SKM-1 treated with dmso at 0.1 percent for 144 hours (cell line): ENCODE data around the gene RGS6.

Experiments used
- DNase-seq: peaks from one replicate; lab custom pipeline; 2025; ENCODE audit not compliant: unreplicated experiment; lab: John Stamatoyannopoulos, UW

RGS6 gene

DNA sequence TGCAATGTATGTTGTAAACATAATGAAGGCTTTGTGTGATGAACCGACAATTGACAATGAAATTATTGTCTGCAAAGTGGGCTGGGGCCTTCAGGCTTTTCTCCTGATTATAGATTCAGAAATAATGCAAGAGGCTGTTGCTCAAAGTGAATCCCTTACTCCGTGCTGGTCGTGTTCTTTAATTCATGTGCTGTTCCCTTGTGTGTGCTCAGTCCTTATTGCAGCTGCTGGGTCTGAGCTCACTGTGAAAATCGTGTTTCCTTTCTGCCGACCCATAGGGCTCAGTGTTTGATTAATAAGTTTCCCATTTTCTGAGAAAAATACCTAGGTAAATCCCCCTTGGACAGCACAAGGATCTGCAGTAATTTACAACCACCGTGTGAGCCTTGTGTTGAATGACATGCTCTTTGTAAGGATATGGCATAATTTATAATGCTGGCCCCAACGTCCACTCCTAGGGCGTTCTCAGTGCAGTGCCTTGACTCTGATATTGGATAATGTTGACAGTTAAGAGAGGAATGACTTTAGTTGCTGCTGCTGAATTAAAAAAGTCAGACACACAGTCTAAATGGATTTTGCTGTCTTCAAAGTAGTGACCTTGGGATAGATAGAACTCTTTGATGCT is 81.6 kb downstream of the RGS6 start:
- DNase-seq: no peak

DNA sequence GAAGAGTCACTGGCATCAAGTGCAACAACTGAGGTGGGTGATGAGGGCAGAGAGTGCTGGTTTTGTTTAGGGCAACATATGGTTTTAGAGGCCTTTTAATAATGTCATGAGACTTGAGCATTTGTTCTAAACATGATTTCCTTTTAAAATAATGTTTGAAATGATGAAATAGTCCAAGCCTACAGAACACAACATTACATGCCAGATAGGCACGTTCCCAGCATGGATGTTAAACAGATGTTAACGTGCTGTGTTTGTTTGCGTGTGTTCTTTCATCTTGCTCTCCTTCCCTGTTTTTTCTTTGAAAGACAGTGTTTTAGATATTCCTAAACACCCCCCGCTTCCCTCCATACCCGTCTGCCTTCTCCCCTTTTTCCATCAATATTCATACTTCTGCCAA is 82.3 kb downstream of the RGS6 start:
- DNase-seq: no peak

DNA sequence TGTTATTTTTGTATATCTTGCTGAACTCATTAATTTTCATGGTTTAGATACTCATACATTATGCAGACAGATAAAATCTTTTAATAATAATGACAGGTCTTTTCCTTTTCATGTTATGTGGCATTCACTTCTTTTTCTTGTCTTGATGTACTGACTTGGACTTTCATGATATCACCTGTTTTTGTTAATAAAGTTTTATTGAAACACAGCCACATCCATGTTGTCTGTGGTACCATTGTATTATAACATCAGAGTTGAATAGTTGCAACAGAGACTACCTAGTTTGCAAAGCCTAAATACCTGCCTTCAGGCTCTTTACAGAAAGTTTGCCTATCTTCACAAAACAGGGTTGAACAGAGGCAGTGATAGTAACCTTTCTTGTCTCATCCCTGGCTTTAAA is 85.1 kb downstream of the RGS6 start:
- no peak for DNase-seq

DNA sequence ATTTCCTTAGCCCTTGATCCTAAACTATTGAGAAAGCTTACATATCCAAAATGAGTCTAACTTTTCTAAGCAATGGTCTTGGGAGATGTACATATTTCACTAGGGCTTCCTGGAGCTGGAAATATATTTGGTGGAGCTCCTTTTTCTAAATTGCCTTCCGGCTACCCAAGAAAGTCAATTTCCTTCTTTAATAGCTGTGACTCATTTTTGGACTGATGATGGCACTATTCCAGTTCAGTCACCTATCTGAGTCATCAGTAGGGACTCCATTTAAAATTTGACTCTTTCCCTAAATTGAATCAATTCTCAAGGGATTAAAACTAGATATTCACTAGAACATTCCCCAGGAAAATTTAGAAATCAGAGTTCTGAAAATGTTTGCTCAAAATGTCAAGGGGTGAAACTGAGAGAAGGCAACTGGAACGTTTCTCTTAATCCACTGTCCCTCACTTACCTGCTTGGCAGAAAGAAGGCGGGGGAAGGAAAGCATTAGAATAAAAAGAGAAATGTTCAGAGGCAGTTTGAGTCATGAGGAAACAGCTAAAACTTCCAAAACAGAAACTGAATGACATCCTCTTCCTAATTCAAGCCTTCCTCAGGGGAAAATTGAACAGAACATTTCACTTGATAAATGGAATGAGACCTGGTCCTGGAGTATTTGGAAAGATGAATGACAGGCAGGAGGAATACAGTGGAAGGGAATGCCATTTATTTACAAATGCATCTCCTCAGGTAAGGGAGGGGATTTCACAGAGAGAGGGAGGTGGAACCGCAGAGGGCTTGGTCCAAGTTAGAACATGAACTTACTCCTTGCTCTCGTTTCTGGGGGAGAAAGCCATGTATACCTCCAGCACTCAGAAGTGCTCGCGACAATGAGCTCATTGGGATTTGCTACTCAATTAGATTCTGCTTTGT is 91.2 kb downstream of the RGS6 start:
- DNase-seq: no peak

DNA sequence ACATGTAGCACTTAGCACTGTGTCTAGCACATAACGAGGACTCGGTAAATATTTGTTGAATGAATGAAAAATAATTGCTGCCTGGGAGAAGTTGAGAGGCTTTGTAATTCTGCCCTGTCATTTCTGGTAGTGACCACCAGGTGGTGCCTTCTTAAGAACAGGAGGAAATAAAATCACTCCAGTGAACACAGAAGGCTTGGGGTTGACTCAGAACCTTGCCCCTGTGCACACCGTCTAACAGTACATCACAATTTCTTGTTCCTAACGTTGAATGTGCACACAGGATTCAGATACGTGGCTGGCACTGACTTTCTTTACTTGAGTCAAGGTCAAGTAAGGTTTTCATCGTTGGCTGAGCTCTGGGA is 91.8 kb downstream of the RGS6 start:
- DNase-seq: peak; percentile 57

- no peak for DNase-seq
Observed at GRCh38 chr14:72024504-72024903, 92.3 kb downstream of the RGS6 start.

- no peak for DNase-seq
Observed at GRCh38 chr14:72026536-72026935, 94.3 kb downstream of the RGS6 start.

DNA sequence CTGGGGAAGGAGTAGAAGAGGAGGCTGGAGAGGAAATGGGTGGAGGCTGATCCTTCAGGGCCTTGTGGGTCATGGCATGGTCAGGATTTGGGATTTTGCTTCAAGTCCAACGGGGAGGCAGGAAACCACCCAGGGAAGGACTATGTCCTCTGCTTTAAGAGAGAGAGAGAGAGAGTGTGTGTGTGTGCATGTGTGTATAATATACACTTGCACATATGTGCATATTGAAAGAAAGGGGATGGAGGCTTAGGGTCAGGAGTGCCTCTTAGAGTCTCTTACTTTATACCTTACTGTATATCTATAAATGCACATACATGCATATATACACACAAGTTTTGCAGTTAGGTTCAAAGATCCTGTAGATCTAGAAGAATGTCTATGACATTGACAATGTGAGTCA is 94.8 kb downstream of the RGS6 start:
- no peak for DNase-seq

DNA sequence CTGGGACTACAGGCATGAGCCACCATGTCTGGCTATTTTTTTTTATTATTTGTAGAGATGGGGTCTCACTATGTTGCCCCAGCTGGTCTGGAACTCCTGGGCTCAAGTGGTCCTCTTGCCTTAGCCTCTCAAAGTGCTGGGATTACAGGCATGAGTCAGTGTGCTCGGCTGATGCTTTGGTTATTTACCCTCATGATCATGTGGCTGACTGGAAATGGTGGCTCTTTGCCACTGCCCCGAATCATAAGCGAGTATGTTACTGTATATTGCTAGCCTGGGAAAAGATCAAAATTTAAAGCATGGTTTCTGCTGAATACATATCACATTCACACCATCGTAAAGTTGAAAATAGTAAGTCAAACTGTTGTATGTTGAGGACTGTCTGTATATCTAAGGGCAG is 101.1 kb downstream of the RGS6 start:
- no peak for DNase-seq

GRCh38 chr14:72040528-72040927 is 108.3 kb downstream of the RGS6 start:
- no peak for DNase-seq

- no peak for DNase-seq
Observed at GRCh38 chr14:72045271-72045670, 113.0 kb downstream of the RGS6 start.

GRCh38 chr14:72045885-72046284 is 113.7 kb downstream of the RGS6 start:
- no peak for DNase-seq

GRCh38 chr14:72049462-72049861 is 117.2 kb downstream of the RGS6 start:
- no peak for DNase-seq

DNA sequence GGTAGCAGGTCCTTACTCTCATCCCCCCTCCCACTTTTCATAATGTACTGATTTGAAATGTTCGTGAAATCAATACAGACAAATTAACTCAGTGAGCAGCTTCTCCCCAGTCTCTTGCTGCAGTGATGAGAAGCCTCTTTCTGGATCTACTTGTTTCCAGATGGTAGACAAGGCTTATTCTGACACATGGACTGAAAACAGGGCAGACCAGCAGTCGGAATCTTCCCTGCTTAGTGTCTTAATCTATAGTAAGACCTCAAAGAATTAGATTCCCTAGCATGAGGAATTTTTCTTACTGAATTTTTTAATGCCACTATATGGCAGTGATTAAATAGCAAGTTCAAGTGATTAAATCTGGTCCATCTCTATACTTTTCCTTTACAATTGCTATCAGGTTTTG is 120.1 kb downstream of the RGS6 start:
- DNase-seq: no peak

GRCh38 chr14:72053651-72054050 is 121.4 kb downstream of the RGS6 start:
- DNase-seq: no peak

- no peak for DNase-seq
Observed at GRCh38 chr14:72054911-72055310, 122.7 kb downstream of the RGS6 start.

DNA sequence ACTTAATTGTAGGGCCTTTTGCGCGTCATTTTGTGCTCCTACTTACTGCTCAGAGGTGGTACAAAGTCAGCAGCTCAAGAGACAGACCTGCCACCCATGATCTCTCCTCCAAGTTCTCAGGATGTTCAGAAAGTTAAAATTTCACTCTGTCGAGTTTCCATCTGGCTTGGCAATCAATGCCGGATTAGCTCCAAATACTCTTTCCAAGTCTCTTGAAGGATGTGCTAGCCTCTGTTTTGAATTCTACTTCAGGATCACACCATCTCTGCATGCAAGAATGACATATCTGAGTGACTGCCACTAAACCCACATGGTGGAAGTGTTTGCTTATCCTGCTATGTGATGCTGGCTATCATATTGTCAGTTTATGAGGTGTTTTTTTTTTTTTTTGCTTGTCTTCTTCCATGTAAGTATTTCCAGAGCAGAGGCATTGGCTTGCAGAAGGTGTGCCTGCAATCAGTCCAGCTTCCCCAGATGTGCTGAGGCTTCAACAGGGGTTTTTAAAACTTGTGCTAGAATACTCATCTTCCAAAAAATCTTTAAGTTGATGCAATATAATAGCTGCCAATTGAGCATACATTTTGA is 125.6 kb downstream of the RGS6 start:
- DNase-seq: no peak

DNA sequence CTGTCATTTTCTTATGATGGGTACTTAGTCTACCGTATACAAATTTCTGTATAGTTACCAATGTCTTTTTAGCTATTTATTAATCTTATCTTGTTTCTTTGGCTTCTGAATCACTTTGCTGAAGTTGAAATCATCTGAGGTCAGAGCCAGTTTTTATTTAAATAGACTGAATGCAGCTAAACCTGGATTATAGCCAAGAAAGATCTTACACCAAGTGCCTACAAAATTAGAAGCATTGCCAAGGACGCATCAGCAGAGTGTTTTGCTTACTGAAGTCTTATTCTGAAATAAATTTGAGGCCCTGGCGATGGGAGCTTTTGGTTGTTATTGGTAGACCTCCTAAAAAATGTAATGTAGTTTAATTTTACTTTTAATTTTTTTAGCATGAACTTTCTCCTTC is 128.2 kb downstream of the RGS6 start:
- DNase-seq: no peak

DNA sequence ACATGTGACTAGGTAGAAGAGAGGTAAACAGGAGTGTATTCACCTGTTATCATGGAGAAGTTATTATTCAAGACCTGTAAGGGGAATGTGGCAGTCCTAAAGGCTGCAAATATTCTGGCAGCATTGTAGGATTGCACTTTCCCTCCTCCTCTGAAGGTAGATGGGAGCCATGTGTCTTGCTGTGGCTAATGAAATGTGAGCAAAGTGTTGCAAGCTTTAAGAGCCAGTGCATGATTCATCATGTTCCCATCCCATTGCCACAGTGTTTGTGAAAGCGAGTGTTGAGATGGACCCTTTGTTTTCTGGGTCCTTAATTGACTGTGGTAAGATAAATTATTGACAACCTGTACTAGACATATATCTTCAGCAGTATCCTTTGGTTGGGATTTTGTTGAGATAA is 128.7 kb downstream of the RGS6 start:
- no peak for DNase-seq

DNA sequence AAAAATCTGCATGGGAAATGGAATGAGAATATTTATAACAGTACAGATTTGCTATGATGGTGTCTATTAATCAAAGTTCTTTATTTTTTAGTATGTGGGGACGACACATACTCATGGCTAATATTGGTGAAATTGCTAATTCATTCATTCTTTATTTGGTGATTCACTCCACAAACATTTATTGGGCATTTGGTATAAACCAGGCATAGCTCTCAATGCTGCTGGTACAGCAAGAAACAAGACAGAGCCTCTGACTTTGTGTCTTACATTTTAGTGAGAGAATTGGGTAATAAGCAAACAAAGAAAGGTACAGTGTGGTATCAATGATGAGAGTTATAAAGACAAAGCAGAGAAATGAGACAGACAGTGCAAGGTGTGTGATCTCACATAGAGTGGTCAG is 129.5 kb downstream of the RGS6 start:
- no peak for DNase-seq

GRCh38 chr14:72063761-72064282 is 131.6 kb downstream of the RGS6 start:
- no peak for DNase-seq

GRCh38 chr14:72064501-72064900 is 132.3 kb downstream of the RGS6 start:
- DNase-seq: no peak
